ENCODE measurements around the gene ITPR3.

DNA sequence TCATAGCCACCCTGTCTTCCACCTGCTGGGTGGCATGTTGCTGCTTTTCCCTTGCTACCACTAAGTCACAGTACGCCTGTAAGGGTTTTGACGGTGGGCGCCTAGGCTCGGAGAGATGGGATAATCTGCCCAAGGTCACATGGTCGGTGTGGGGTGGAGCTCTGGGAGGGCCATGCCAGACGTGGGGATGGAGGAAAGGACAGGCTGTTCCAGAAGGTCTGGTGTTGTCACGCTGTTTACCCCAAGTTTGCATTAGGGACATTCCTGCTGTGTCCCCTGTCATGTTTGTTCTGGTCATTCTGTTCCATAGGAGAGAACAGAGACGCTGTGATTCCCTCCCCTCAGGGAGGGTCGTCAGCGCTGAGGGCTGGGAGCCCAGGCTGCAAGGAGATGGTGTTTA, 109.5 kb downstream of the ITPR3 start:
- TF ChIP-seq, protein P1, sequence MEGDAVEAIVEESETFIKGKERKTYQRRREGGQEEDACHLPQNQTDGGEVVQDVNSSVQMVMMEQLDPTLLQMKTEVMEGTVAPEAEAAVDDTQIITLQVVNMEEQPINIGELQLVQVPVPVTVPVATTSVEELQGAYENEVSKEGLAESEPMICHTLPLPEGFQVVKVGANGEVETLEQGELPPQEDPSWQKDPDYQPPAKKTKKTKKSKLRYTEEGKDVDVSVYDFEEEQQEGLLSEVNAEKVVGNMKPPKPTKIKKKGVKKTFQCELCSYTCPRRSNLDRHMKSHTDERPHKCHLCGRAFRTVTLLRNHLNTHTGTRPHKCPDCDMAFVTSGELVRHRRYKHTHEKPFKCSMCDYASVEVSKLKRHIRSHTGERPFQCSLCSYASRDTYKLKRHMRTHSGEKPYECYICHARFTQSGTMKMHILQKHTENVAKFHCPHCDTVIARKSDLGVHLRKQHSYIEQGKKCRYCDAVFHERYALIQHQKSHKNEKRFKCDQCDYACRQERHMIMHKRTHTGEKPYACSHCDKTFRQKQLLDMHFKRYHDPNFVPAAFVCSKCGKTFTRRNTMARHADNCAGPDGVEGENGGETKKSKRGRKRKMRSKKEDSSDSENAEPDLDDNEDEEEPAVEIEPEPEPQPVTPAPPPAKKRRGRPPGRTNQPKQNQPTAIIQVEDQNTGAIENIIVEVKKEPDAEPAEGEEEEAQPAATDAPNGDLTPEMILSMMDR (IDR thresholded peaks at IDR 0.05; ENCODE audit: extremely low read depth in 1 of 2, insufficient read depth in 1 of 2, low read depth in 1 of 2, low read length in 2 of 2): no peak
- TF ChIP-seq POLR2AphosphoS5 (IDR thresholded peaks at IDR 0.05; ENCODE audit: insufficient read depth, low read depth, low read length) (no peak), EZH2 (IDR thresholded peaks at IDR 0.05; ENCODE audit: borderline replicate concordance, low read depth, low read length, severe bottlenecking) (no peak), POLR2A (IDR thresholded peaks at IDR 0.05; ENCODE audit: low read depth, low read length) (no peak), FOS (IDR thresholded peaks at IDR 0.05; ENCODE audit: borderline replicate concordance, insufficient read depth, low read length) (no peak), GATA2 (IDR thresholded peaks at IDR 0.05; ENCODE audit: insufficient read depth, insufficient read length, low read depth, low read length) (no peak)
- TF ChIP-seq, protein P2, sequence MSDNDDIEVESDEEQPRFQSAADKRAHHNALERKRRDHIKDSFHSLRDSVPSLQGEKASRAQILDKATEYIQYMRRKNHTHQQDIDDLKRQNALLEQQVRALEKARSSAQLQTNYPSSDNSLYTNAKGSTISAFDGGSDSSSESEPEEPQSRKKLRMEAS (IDR thresholded peaks at IDR 0.05; ENCODE audit: insufficient read depth, insufficient read length): no peak

All from endothelial cell of umbilical vein (primary cell).